Cardiac fibroblast (primary cell): Measurements from ENCODE around the gene WDR4.
"Not testable (repeated sequence)": the region's sequence is repeated elsewhere in the genome, so short reads cannot be mapped to it uniquely, and the experiment has no call there.

Experiments used
- DNase-seq, 2 donors: peaks; one replicate each; pipeline versions ENCODE4 v3.0.0 to v3.0.0-alpha.2; 2010; ENCODE audit warnings: low read depth in 2 of 2
- H3K4me3 ChIP-seq, 2 donors: replicated peaks in 1 of 2; 1 replicate in 1 of 2; 2 replicates in 1 of 2; pipeline ENCODE4 v1.5.1; 2011; ENCODE audit warnings: low read depth in 2 of 2, low read length in 2 of 2, mild to moderate bottlenecking in 2 of 2, moderate library complexity in 1 of 2
- TF ChIP-seq, protein P1 (sequence below): IDR thresholded peaks from one replicate; pipeline ENCODE4 v1.5.1; 2011; ENCODE audit warnings: low read depth, mild to moderate bottlenecking, low read length, inconsistent platforms

Gene WDR4

DNA sequence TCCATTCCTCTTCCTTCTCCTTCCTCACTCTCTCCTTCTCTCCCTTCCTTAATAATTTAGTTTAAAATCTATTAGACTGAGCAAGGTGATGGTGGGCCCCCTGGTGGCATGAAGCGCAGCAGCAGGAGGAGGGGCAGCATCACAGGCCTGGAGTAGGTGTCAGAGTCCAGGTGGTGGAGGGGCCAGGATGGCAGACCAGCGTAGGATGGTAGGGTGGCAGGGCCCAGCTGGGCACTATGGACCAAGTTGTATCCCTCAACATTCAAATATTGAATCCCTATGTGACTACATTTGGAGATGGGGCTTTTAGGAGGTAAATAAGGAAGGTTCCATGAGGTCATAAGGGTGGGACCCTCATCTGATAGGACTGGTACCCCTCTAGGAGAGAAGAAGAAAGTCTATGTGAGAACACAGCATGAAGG lies 61.0 kb downstream of the WDR4 start:
- TF ChIP-seq, protein P1, sequence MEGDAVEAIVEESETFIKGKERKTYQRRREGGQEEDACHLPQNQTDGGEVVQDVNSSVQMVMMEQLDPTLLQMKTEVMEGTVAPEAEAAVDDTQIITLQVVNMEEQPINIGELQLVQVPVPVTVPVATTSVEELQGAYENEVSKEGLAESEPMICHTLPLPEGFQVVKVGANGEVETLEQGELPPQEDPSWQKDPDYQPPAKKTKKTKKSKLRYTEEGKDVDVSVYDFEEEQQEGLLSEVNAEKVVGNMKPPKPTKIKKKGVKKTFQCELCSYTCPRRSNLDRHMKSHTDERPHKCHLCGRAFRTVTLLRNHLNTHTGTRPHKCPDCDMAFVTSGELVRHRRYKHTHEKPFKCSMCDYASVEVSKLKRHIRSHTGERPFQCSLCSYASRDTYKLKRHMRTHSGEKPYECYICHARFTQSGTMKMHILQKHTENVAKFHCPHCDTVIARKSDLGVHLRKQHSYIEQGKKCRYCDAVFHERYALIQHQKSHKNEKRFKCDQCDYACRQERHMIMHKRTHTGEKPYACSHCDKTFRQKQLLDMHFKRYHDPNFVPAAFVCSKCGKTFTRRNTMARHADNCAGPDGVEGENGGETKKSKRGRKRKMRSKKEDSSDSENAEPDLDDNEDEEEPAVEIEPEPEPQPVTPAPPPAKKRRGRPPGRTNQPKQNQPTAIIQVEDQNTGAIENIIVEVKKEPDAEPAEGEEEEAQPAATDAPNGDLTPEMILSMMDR = peak; percentile 95
- DNase-seq = peak; percentile 66 to 72
- no peak overlapping the region for H3K4me3 ChIP-seq

DNA sequence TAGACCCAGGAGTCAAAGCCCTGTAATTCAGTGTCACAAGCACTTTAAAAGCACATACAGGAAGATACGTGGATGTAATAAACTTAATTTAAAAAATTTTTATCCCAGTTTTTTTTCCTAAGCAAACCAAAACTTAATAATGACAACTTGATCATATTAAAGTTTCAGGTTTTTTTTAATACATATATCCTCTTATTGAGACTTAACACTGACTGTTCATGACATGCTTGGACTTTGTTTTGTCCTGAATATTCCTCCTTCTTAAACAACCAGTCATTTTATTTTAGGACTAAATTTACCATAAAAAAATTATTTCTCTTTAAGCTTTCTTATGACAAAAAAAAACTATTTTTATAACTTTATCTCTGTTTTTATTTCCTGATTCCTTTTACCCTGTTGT lies 64.1 kb downstream of the WDR4 start:
- TF ChIP-seq, protein P1 = no peak

DNA sequence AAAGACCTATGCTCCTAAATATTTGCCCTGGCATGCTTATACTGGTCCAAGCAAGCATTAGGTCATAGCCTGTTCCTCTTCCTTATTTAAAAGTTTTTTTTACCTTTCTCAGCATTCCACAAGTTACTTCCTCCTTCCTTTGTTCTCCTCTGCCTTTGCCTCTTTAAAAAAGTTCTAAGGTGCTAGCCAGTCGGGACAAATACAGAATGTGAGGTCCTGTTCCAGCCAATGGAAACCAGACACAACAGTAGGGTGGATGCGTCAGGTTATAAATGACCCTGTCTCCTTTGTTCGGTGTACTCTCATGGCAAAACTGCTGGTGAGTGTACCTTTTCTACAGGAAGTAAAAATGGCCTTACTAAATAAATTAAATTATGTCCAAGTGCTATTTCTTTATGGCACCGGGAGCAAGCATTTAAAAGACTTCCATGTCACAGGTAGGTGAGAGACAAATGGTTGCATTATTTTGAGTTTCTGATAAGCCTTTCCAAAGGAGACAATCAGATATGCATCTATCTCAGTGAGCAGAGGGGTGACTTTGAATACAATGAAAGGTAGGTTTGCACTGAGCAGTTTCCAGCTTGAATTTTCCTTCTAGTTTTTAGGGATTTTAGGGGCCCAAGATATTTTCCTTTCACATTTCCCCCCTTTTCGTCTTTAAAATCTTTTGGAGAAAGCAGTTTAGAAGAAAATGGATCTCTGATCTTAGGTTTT lies 66.7 kb downstream of the WDR4 start:
- not testable (repeated sequence) for H3K4me3 ChIP-seq, DNase-seq

More for the DNA sequence above, 64.1 kb downstream of the WDR4 start:
- no peak overlapping the region for H3K4me3 ChIP-seq
- DNase-seq = no peak

DNA sequence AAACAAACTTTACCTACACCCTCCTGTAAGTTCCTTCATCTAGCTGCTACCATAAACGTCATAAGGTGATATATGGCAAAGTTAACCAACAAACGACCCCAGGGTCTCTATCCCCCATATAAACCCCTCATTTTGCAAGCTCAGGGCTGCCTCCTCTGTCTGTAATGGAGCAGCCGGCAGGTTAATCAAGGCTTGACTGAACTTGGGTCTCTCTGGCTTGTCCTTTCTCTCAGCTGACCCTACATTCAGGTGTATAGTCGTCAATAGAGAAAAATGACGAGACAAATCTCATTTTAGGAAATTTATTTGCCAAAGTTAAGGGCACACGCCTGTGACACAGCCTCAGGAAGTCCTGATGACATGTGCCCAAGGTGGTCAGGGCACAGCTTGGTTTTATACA lies 67.4 kb downstream of the WDR4 start:
- TF ChIP-seq, protein P1 = no peak
- no peak for DNase-seq
- H3K4me3 ChIP-seq = no peak overlapping the region

DNA sequence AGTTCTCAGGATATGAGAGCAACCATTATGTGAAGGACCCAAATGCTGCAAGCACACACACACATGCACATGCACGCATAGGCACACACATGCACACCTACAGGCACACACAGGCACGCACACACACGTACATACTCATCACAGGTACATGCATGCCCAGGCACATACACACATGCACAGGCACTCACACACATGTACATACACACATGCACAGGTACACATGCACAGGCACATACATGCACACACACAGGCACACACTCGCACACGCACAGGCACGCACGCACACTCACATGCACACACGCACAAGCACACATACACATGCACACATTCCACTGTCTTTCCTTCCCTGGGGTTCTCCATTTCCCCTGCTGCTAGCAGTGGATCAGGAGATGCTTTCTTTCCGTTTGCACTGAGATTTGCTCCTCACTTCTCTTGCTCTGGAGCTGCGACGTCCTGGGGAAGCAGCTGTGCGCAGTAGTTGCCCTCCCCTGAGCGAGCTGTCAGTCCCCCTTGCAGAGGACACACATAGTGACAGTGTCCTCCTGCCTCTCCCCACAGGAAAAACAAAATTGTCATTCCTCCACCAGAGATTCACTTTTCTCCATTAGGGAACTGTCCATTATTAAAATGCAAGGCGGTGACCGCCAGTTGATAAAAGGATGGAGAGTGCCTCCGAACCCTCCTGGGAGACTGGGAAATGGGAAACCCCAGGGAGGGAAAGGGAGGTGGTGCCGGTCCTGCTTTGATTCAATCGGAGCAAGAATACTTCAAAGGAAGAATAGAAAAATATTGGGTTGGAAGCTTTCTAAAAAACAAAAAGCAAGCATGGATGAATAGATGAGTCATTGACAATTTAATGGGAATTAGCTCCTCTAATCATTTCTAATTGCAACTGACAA lies 69.5 kb downstream of the WDR4 start:
- no peak for DNase-seq
- TF ChIP-seq, protein P1 = no peak
- H3K4me3 ChIP-seq = no peak overlapping the region

DNA sequence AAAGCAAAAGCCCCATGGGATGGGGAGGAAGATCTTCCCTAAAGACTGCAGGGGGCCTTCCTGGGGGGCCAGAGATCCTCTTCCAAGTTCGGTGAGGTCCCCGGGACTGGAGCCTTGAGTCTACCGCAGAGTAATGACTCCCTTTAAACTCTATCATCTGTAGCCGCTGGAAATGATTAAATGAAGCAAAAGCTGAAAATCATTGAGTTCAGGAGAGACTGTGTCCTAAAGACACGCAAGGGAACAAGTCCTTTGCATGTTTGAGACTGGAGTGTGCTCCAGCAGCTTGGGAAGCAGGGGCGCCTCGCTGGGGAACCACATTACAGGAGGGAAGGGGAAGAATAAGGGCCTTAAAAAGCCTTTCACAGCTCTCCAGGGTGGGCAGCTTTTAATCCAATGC lies 70.2 kb downstream of the WDR4 start:
- no peak overlapping the region for H3K4me3 ChIP-seq
- DNase-seq = no peak
- TF ChIP-seq, protein P1 = no peak

DNA sequence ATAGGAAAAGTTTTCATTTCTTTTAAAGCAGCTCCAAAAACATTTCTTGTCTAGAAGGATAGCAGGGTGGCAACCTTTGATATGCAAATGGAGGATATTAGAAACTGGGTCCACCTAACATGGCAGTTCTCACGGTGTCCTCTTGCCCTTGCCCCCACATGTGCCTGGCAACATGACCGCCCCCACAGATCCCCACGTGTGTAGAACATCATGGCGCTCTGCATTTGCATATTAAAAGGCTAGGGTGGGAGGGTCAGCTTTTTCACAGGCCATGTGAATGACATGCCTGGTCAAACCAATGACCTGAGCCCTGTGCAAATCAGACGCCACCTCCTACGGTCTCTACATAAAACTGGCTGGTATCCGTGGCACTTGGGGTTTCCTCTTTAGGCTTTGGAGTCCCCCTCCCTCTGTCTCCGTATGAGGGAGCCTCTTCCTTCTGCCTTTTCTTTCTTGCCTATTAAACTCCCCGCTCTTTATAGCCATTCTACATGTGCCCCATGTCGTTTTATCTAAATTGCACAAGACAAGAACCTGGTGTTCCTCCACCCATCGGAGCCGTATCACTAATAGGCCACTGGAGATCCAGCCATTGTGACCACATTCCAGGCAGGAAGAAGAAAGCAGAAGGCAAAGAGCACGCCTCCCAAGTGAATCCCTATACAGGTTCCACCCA lies 71.3 kb downstream of the WDR4 start:
- DNase-seq = no peak
- no peak overlapping the region for H3K4me3 ChIP-seq
- TF ChIP-seq, protein P1 = no peak

DNA sequence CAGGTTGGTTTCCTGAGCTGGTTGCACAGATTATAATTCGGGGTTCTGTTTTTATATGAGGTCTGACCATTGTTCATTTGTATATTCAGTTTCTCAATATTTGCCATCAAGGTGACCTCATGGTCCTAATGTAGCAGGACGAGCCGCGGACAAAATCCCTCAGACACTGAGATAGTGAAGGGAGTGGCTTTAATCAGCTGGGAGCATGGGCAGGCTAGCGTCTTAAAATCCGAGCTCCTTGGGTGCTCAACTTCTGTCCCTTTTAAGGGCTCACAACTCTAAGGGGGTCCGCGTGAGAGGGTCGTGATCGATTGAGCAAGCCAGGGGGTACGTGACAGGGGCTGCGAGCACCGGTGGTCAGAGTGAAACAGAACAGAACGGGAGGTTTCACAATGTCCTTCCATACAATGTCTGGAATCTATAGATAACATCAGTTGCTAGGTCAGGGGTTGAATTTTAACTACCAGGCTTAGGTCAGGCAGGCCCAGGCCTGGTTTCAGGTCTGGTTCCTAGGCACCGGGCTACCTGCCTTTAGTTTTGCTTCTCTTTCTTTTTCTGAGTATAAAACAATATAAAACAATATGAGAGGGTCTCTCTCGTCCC lies 71.9 kb downstream of the WDR4 start:
- not testable (repeated sequence) for H3K4me3 ChIP-seq, DNase-seq
